Caco-2 (cell line): ENCODE data around the gene NKAIN2. TPM values are rescaled to one million over a fixed set of nuclear protein-coding genes. Genes with fewer than 3 reads are reported as not detected.

Experiments used
- BruUV-seq: library from RNA; stranded (reverse); fragments of 400-500 nt; replicated peaks from 2 replicates; lab custom pipeline; 2021; lab: Mats Ljungman, UMichigan
- CTCF ChIA-PET: fragments of 300-600 bp; sonication (Branson Sonifier 250); formaldehyde crosslinking; loops from one replicate; lab custom pipeline; 2022; ENCODE audit warnings: antibody characterized with exemption; lab: Charles Lee
- POLR2A ChIA-PET: fragments of 300-600 bp; sonication (Branson Sonifier 250); formaldehyde crosslinking; loops from one replicate; lab custom pipeline; 2022; ENCODE audit warnings: antibody characterized with exemption; lab: Charles Lee
- DNase-seq, 2 experiments: peaks; one replicate each; pipeline versions ENCODE4 v3.0.0 to v3.0.0-alpha.2; 2020 to 2022
- H3K27me3 ChIP-seq: replicated peaks from 2 replicates; pipeline ENCODE4 v1.6.0; 2011; ENCODE audit warnings: low read length; ENCODE audit not compliant: control insufficient read depth, insufficient read depth
- H3K36me3 ChIP-seq: 2 replicates; pipeline ENCODE4 v1.5.1; 2011; ENCODE audit warnings: low read length; ENCODE audit not compliant: control insufficient read depth, insufficient read depth
- H3K4me1 ChIP-seq: fragments of 250-450 bp; sonication (Bioruptor Pico); 2 replicates; pipeline ENCODE4 v1.5.1; 2020; ENCODE audit warnings: mild to moderate bottlenecking
- H3K4me3 ChIP-seq: 2 replicates; pipeline ENCODE4 v1.5.1; 2011; ENCODE audit warnings: low read depth, mild to moderate bottlenecking, control low read depth, low read length
- H3K9me3 ChIP-seq: fragments of 250-450 bp; sonication (Bioruptor Pico); 2 replicates; pipeline ENCODE4 v1.5.1; 2020; ENCODE audit warnings: mild to moderate bottlenecking, moderate library complexity
- H3K27ac Mint-ChIP-seq: one replicate; pipeline ENCODE4 v1.8.0; 2022; ENCODE audit warnings: mixed read lengths; ENCODE audit not compliant: unreplicated experiment
- H3K27me3 Mint-ChIP-seq: one replicate; pipeline ENCODE4 v1.8.0; 2022; ENCODE audit warnings: mixed read lengths; ENCODE audit not compliant: insufficient read depth, unreplicated experiment
- H3K36me3 Mint-ChIP-seq: one replicate; pipeline ENCODE4 v1.8.0; 2022; ENCODE audit warnings: mild to moderate bottlenecking, mixed read lengths; ENCODE audit not compliant: insufficient read depth, unreplicated experiment
- H3K4me1 Mint-ChIP-seq: one replicate; pipeline ENCODE4 v1.8.0; 2022; ENCODE audit warnings: low read depth, mixed read lengths; ENCODE audit not compliant: unreplicated experiment
- H3K4me3 Mint-ChIP-seq: one replicate; pipeline ENCODE4 v1.8.0; 2022; ENCODE audit warnings: mild to moderate bottlenecking, moderate library complexity, mixed read lengths; ENCODE audit not compliant: unreplicated experiment
- H3K9me3 Mint-ChIP-seq: one replicate; pipeline ENCODE4 v1.8.0; 2022; ENCODE audit warnings: mixed read lengths; ENCODE audit not compliant: unreplicated experiment
- CTCF ChIP-seq, 2 experiments: fragments of 200-600 bp in 1 of 2; IDR thresholded peaks; 1 replicate in 1 of 2; 2 replicates in 1 of 2; pipeline versions ENCODE4 v1.5.1 to v1.8.0; 2011 to 2022; ENCODE audit warnings: antibody characterized with exemption in 1 of 2, control low read depth in 1 of 2, inconsistent platforms in 1 of 2, low read depth in 1 of 2, low read length in 1 of 2, mild to moderate bottlenecking in 1 of 2, moderate library complexity in 1 of 2; ENCODE audit not compliant: insufficient read depth in 1 of 2, severe bottlenecking in 1 of 2, unreplicated experiment in 1 of 2
- intact Hi-C: fragments of 100-400 bp; cut with micrococcal nuclease; formaldehyde crosslinking; loops from one replicate; pipeline ENCODE4 v1.10.0; 2022; ENCODE audit not compliant: unreplicated experiment
- total RNA-seq: library from RNA; stranded (reverse); gene quantifications from 2 replicates; pipeline ENCODE4 v1.2.3, GENCODE V29; 2022

NKAIN2 gene
- total RNA-seq, 1 experiment from 2014 or later, result not detected

GRCh38 chr6:124674042-124674441, 870.4 kb downstream of the NKAIN2 start:
- H3K27me3 Mint-ChIP-seq, result no peaks in the 10 kb centered on the region
- Histone ChIP-seq H3K27me3 (no peaks in the 10 kb centered on the region), H3K9me3 (no peaks in the 10 kb centered on the region; the same call in 1 of the 2 replicates), H3K4me1 (no peaks in the 10 kb centered on the region), H3K4me3 (no peak overlapping the region), H3K36me3 (no peaks in the 10 kb centered on the region)
- TF ChIP-seq CTCF (IDR thresholded peaks at IDR 0.05; ENCODE audit: insufficient read depth in 1 of 2, low read depth in 1 of 2, low read length in 1 of 2, severe bottlenecking in 1 of 2, unreplicated experiment in 1 of 2), result no peak
- intact Hi-C loops, result no loop called here
- H3K4me1 Mint-ChIP-seq, result no peaks in the 10 kb centered on the region
- DNase-seq, result no peak
- peaks cover 36% of the 10 kb centered on the region for H3K9me3 Mint-ChIP-seq
- ChIA-PET POLR2A (no interaction called here), CTCF (no interaction called here)
- no peak overlapping the region for H3K27ac Mint-ChIP-seq
- H3K4me3 Mint-ChIP-seq, result no peak overlapping the region
- no TSS peak for BruUV-seq
- no peaks in the 10 kb centered on the region for H3K36me3 Mint-ChIP-seq

DNA sequence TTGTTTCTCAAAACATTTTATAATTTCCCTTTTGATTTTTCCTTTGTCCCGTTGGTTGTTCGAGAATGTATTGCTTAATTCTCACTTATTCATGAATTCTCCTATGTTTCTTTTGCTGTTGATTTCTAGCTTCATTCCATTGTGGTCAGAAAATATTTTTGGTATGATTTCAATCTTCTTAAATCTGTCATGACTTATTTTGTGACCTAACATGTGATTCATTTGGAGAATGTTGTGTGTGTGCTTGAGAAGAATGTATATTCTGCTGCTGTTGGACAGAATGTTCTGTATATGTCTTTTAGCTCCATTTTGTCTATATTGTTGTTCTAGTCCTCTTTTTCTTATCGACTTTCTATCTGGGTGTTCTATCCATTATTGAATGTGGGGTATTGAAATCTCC, 872.4 kb downstream of the NKAIN2 start:
- DNase-seq, result no peak
- H3K36me3 ChIP-seq, result no peaks in the 10 kb centered on the region
- Mint-ChIP-seq H3K4me3 (no peak overlapping the region), H3K4me1 (no peaks in the 10 kb centered on the region), H3K9me3 (peaks cover 36% of the 10 kb centered on the region), H3K27ac (no peak overlapping the region), H3K36me3 (no peaks in the 10 kb centered on the region), H3K27me3 (no peaks in the 10 kb centered on the region)
- no peak for TF ChIP-seq CTCF (IDR thresholded peaks at IDR 0.05; ENCODE audit: insufficient read depth in 1 of 2, low read depth in 1 of 2, low read length in 1 of 2, severe bottlenecking in 1 of 2, unreplicated experiment in 1 of 2)
- H3K4me3 ChIP-seq, result no peak overlapping the region
- no peaks in the 10 kb centered on the region for H3K4me1 ChIP-seq
- ChIA-PET CTCF (no interaction called here), POLR2A (no interaction called here)
- BruUV-seq, result no TSS peak
- H3K27me3 ChIP-seq, result no peaks in the 10 kb centered on the region
- intact Hi-C loops, result no loop called here
- H3K9me3 ChIP-seq, result no peaks in the 10 kb centered on the region; the same call in 1 of the 2 replicates

DNA sequence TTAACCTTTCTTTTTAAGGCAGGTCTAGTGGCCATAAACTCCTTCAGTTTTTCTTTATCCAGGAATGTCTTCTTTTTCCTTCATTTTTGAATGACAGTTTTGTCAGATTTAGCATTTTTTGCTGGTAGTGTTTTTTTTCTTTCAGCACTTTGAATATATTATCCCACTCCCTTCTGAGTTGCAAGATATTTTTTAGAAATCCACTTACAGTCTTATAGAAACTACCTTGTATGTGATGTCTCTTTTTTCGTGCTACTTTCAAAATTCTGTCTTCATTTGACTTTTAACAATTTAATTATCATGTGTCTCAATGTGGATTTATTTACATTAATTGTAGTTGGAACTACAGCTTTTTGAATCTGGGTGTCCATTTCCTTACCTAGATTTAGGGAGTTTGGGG, 874.2 kb downstream of the NKAIN2 start:
- Mint-ChIP-seq H3K4me3 (no peak overlapping the region), H3K36me3 (no peaks in the 10 kb centered on the region), H3K27me3 (no peaks in the 10 kb centered on the region), H3K9me3 (peaks cover 36% of the 10 kb centered on the region), H3K27ac (no peak overlapping the region), H3K4me1 (no peaks in the 10 kb centered on the region)
- TF ChIP-seq CTCF (IDR thresholded peaks at IDR 0.05; ENCODE audit: insufficient read depth in 1 of 2, low read depth in 1 of 2, low read length in 1 of 2, severe bottlenecking in 1 of 2, unreplicated experiment in 1 of 2), result no peak
- no peaks in the 10 kb centered on the region; the same call in 1 of the 2 replicates for H3K9me3 ChIP-seq
- BruUV-seq, result no TSS peak
- no peaks in the 10 kb centered on the region for H3K36me3 ChIP-seq
- no peaks in the 10 kb centered on the region for H3K4me1 ChIP-seq
- no peak for DNase-seq
- no peak overlapping the region for H3K4me3 ChIP-seq
- ChIA-PET CTCF (no interaction called here), POLR2A (no interaction called here)
- intact Hi-C loops, result no loop called here
- H3K27me3 ChIP-seq, result no peaks in the 10 kb centered on the region
